Islet of Langerhans (tissue), 1 donor: ENCODE data around the gene PTPN20.

Experiments
- FAIRE-seq: peaks from one replicate; lab custom pipeline; 2011; peaks lifted over from hg19 to GRCh38; lab: Jason Lieb, UNC

Gene PTPN20

GRCh38 chr10:47048526-47048905 is 137.3 kb downstream of the PTPN20 start:
- no peak for FAIRE-seq

- no peak for FAIRE-seq
Measured at GRCh38 chr10:47049056-47049851, 138.0 kb downstream of the PTPN20 start.

- no peak for FAIRE-seq
Measured at GRCh38 chr10:47049906-47050305, 138.7 kb downstream of the PTPN20 start.

- no peak for FAIRE-seq
Measured at GRCh38 chr10:47050618-47051455, 139.6 kb downstream of the PTPN20 start.

GRCh38 chr10:47051741-47052238 is 140.6 kb downstream of the PTPN20 start:
- no peak for FAIRE-seq
